CD14-positive monocyte (primary cell): Measurements from ENCODE around the gene PRSS37. TPM values are rescaled to one million over a fixed set of nuclear protein-coding genes. Genes with fewer than 3 reads are reported as not detected.
"Not testable (repeated sequence)": the region's sequence is repeated elsewhere in the genome, so short reads cannot be mapped to it uniquely, and the experiment has no call there.

Source experiments
- DNase-seq, 3 donors: peaks; one replicate each; pipeline ENCODE4 v3.0.0-alpha.2; 2011 to 2022
- H2AFZ ChIP-seq: 2 replicates; pipeline ENCODE4 v1.6.0; 2012; ENCODE audit warnings: mild to moderate bottlenecking, low read depth, low read length, inconsistent platforms; ENCODE audit not compliant: insufficient read depth, poor library complexity, severe bottlenecking
- H3K27ac ChIP-seq, 2 donors: 1 replicate in 1 of 2; 2 replicates in 1 of 2; pipeline ENCODE4 v1.5.1; 2012 to 2013; ENCODE audit warnings: low read length in 2 of 2, control low read depth in 1 of 2, inconsistent platforms in 1 of 2, low read depth in 1 of 2, mild to moderate bottlenecking in 1 of 2
- H3K27me3 ChIP-seq, 2 donors: one replicate each; pipeline versions ENCODE4 v1.6.0 to v1.6.1; 2011 to 2013; ENCODE audit warnings: low read length in 2 of 2; ENCODE audit not compliant: control insufficient read depth in 2 of 2, insufficient read depth in 2 of 2
- H3K36me3 ChIP-seq, 2 donors: replicated peaks in 1 of 2; 1 replicate in 1 of 2; 2 replicates in 1 of 2; pipeline versions ENCODE4 v1.5.1 to v1.6.1; 2012 to 2013; ENCODE audit warnings: low read length in 2 of 2, control low read depth in 1 of 2, inconsistent platforms in 1 of 2, mild to moderate bottlenecking in 1 of 2; ENCODE audit not compliant: insufficient read depth in 2 of 2, control insufficient read depth in 1 of 2
- H3K4me1 ChIP-seq, 2 donors: 1 replicate in 1 of 2; 2 replicates in 1 of 2; pipeline versions ENCODE4 v1.5.1 to v1.6.1; 2012 to 2013; ENCODE audit warnings: low read length in 2 of 2, control low read depth in 1 of 2, inconsistent platforms in 1 of 2, mild to moderate bottlenecking in 1 of 2, moderate library complexity in 1 of 2; ENCODE audit not compliant: insufficient read depth in 2 of 2, control insufficient read depth in 1 of 2
- H3K4me2 ChIP-seq: replicated peaks from 2 replicates; pipeline ENCODE3; 2012; ENCODE audit warnings: low read length, moderate library complexity, mild to moderate bottlenecking; ENCODE audit not compliant: poor library complexity, severe bottlenecking; ENCODE audit errors: extremely low read depth
- H3K4me3 ChIP-seq, 3 experiments: fragments of 200-600 bp in 1 of 3; sonication (generic) in 1 of 3; replicated peaks in 1 of 3; 1 replicate in 2 of 3; 2 replicates in 1 of 3; pipeline ENCODE4 v1.5.1; 2011 to 2013; ENCODE audit warnings: low read length in 3 of 3, mild to moderate bottlenecking in 3 of 3, control low read depth in 2 of 3, low read depth in 2 of 3, inconsistent platforms in 1 of 3, moderate library complexity in 1 of 3
- H3K79me2 ChIP-seq: 2 replicates; pipeline ENCODE4 v1.6.0; 2012; ENCODE audit warnings: mild to moderate bottlenecking, control low read depth, inconsistent platforms, low read length, moderate library complexity; ENCODE audit not compliant: insufficient read depth
- H3K9ac ChIP-seq: 2 replicates; pipeline ENCODE4 v1.6.0; 2017; ENCODE audit warnings: low read length, mild to moderate bottlenecking; ENCODE audit not compliant: insufficient read depth, poor library complexity, severe bottlenecking
- H3K9me3 ChIP-seq, 2 donors: replicated peaks in 1 of 2; 1 replicate in 1 of 2; 2 replicates in 1 of 2; pipeline versions ENCODE4 v1.5.1 to v1.6.1; 2012 to 2013; ENCODE audit warnings: low read length in 2 of 2, control low read depth in 1 of 2; ENCODE audit not compliant: control insufficient read depth in 1 of 2, insufficient read depth in 1 of 2
- H4K20me1 ChIP-seq: 2 replicates; pipeline ENCODE4 v1.6.0; 2012; ENCODE audit warnings: mild to moderate bottlenecking, low read length, control low read depth, moderate library complexity; ENCODE audit not compliant: insufficient read depth
- H3K27ac Mint-ChIP-seq, 7 donors: one replicate each; pipeline ENCODE4 v1.8.0; 2020; ENCODE audit warnings: mild to moderate bottlenecking in 7 of 7, mixed read lengths in 7 of 7, moderate library complexity in 6 of 7, inconsistent platforms in 2 of 7
- H3K27me3 Mint-ChIP-seq, 3 donors: one replicate each; pipeline ENCODE4 v1.8.0; 2021 to 2022; ENCODE audit warnings: low read depth in 3 of 3, mild to moderate bottlenecking in 3 of 3, mixed read lengths in 3 of 3, moderate library complexity in 3 of 3, inconsistent platforms in 1 of 3
- H3K36me3 Mint-ChIP-seq, 2 donors: one replicate each; pipeline ENCODE4 v1.8.0; 2020; ENCODE audit warnings: mixed read lengths in 2 of 2, inconsistent platforms in 1 of 2, mild to moderate bottlenecking in 1 of 2
- H3K4me1 Mint-ChIP-seq: one replicate; pipeline ENCODE4 v1.8.0; 2020; ENCODE audit warnings: mild to moderate bottlenecking, mixed read lengths
- H3K4me3 Mint-ChIP-seq, 2 donors: one replicate each; pipeline ENCODE4 v1.8.0; 2020; ENCODE audit warnings: mild to moderate bottlenecking in 2 of 2, mixed read lengths in 2 of 2, moderate library complexity in 1 of 2
- H3K9me3 Mint-ChIP-seq, 7 donors: one replicate each; pipeline ENCODE4 v1.8.0; 2020 to 2022; ENCODE audit warnings: mixed read lengths in 7 of 7, mild to moderate bottlenecking in 6 of 7, moderate library complexity in 6 of 7, inconsistent platforms in 2 of 7
- WGBS: methylation state at CpG from one replicate; pipeline ENCODE4 v1.1.5; 2013; ENCODE audit warnings: missing lambda C conversion rate; ENCODE audit not compliant: insufficient coverage; 5-methylcytosine and 5-hydroxymethylcytosine counted together
- intact Hi-C, 2 donors: fragments of 100-400 bp; cut with micrococcal nuclease; formaldehyde crosslinking; loops; one replicate each; pipeline versions ENCODE4 v1.15.0 to v1.15.1; 2023
- polyA plus RNA-seq, 3 donors: library from polyadenylated mRNA; depleted of rRNA in 1 of 3; unstranded in 2 of 3; stranded (reverse) in 1 of 3; fragments of 300-500 nt in 2 of 3; fragments of >200 nt in 1 of 3; fragmentation: Illumina TruSeq in 2 of 3; gene quantifications; 1 replicate in 2 of 3; 2 replicates in 1 of 3; pipeline ENCODE4 v1.2.3, GENCODE V29; 2012 to 2021
- TF ChIP-seq, protein P1 (sequence below): fragments of 200-600 bp; IDR thresholded peaks from one replicate; pipeline ENCODE4 v1.8.0; 2022; ENCODE audit warnings: antibody characterized with exemption, mild to moderate bottlenecking

The PRSS37 gene
- polyA plus RNA-seq, 3 donors = not detected

DNA sequence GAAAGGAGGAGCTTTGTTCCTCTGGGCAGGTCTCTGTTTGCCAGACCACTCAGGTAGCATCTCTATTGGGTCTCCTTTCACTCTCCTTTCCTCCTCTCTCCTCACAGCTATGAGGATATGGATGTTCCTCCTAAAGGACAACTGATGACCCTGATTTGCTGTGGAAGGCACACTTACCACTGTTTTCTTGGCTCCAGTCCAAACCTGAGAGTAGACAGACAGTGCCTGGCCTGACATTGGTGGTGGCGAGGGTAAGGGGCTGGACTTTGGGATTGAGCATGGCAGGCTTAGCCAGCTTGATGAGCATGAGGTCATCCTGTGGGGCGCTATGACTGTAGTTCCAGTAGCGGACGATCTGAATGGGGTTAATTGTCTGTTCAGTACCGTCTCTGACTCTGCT lies 3.6 kb downstream of the PRSS37 start:
- Histone ChIP-seq H4K20me1 (no peaks in the 10 kb centered on the region), H3K4me1 (no peaks in the 10 kb centered on the region), H3K36me3 (no peaks in the 10 kb centered on the region), H3K9ac (no peak overlapping the region), H3K4me3 (no peak overlapping the region), H3K9me3 (no peaks in the 10 kb centered on the region), H3K27me3 (no peaks in the 10 kb centered on the region), H3K79me2 (no peaks in the 10 kb centered on the region), H3K27ac (no peak overlapping the region), H2AFZ (no peak overlapping the region), H3K4me2 (no peak overlapping the region)
- H3K27me3 Mint-ChIP-seq = peaks cover 0 to 3% (median 2%) of the 10 kb centered on the region in 3 donors
- TF ChIP-seq, protein P1, sequence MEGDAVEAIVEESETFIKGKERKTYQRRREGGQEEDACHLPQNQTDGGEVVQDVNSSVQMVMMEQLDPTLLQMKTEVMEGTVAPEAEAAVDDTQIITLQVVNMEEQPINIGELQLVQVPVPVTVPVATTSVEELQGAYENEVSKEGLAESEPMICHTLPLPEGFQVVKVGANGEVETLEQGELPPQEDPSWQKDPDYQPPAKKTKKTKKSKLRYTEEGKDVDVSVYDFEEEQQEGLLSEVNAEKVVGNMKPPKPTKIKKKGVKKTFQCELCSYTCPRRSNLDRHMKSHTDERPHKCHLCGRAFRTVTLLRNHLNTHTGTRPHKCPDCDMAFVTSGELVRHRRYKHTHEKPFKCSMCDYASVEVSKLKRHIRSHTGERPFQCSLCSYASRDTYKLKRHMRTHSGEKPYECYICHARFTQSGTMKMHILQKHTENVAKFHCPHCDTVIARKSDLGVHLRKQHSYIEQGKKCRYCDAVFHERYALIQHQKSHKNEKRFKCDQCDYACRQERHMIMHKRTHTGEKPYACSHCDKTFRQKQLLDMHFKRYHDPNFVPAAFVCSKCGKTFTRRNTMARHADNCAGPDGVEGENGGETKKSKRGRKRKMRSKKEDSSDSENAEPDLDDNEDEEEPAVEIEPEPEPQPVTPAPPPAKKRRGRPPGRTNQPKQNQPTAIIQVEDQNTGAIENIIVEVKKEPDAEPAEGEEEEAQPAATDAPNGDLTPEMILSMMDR = no peak
- no peak overlapping the region for H3K4me3 Mint-ChIP-seq
- peaks cover 0 to 9% (median 4%) of the 10 kb centered on the region in 7 donors for H3K9me3 Mint-ChIP-seq
- H3K27ac Mint-ChIP-seq = no peak overlapping the region
- H3K36me3 Mint-ChIP-seq = peaks cover 0 to 1% of the 10 kb centered on the region in 2 donors
- WGBS = 83% methylated on average over 1 of the region's 5 CpGs
- intact Hi-C loops = no loop called here
- DNase-seq = no peak
- H3K4me1 Mint-ChIP-seq = no peaks in the 10 kb centered on the region

DNA sequence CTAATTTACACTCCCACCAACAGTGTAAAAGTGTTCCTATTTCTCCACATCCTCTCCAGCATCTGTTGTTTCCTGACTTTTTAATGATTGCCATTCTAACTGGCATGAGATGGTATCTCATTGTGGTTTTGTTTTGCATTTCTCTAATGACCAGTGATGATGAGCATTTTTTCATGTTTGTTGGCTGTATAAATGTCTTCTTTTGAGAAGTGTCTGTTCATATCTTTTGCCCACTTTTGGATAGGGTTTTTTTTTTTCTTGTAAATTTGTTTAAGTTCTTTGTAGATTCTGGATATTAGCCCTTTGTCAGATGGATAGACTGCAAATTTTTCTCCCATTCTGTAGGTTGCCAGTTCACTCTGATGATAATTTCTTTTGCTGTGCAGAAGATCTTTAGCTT lies 18.9 kb downstream of the PRSS37 start:
- H3K27me3 ChIP-seq, H3K4me1 ChIP-seq, H3K27me3 Mint-ChIP-seq, H3K4me2 ChIP-seq, H3K36me3 Mint-ChIP-seq, H3K4me1 Mint-ChIP-seq, H3K27ac ChIP-seq, H3K79me2 ChIP-seq, H3K36me3 ChIP-seq, H3K4me3 ChIP-seq, H2AFZ ChIP-seq, H4K20me1 ChIP-seq, H3K27ac Mint-ChIP-seq, H3K9ac ChIP-seq, H3K4me3 Mint-ChIP-seq, DNase-seq, intact Hi-C loops: not testable (repeated sequence)
- peaks cover 18 to 31% of the 10 kb centered on the region in 2 donors for H3K9me3 ChIP-seq
- peaks cover 33 to 69% (median 48%) of the 10 kb centered on the region in 7 donors for H3K9me3 Mint-ChIP-seq
